HEK293T (cell line): ENCODE data around the gene GYPC.
"Not testable (repeated sequence)": the region's sequence is repeated elsewhere in the genome, so short reads cannot be mapped to it uniquely, and the experiment has no call there.

Experiments
- CTCF ChIA-PET: fragments of 350-600 bp; formaldehyde crosslinking; extraction: SDS; loops from one replicate; lab custom pipeline; 2021; ENCODE audit warnings: antibody characterized with exemption, inconsistent platforms; lab: Yijun Ruan, JAX
- POLR2A ChIA-PET: fragments of 350-600 bp; formaldehyde crosslinking; extraction: SDS; loops from one replicate; lab custom pipeline; 2020; ENCODE audit warnings: antibody characterized with exemption, inconsistent platforms; lab: Yijun Ruan, JAX
- DNase-seq: peaks from one replicate; pipeline ENCODE4 v3.0.0; 2012; ENCODE audit warnings: mixed read lengths; ENCODE audit errors: extremely low spot score
- ARNT ChIP-seq: fragments of 450-650 bp; IDR thresholded peaks from 2 replicates; pipeline ENCODE4 v1.6.1; 2017; ENCODE audit warnings: mild to moderate bottlenecking
- BHLHE40 ChIP-seq: fragments of 450-650 bp; IDR thresholded peaks from 2 replicates; pipeline ENCODE4 v1.6.1; 2016; ENCODE audit warnings: mild to moderate bottlenecking, moderate library complexity, borderline replicate concordance
- CTBP1 ChIP-seq: fragments of 450-650 bp; IDR thresholded peaks from 2 replicates; pipeline ENCODE4 v1.6.1; 2016; ENCODE audit warnings: borderline replicate concordance
- ELF4 ChIP-seq: fragments of 450-650 bp; IDR thresholded peaks from 2 replicates; pipeline ENCODE4 v1.6.1; 2017; ENCODE audit warnings: antibody characterized with exemption
- FOXA1 ChIP-seq: fragments of 450-650 bp; IDR thresholded peaks from 2 replicates; pipeline ENCODE4 v1.6.1; 2016; ENCODE audit warnings: mild to moderate bottlenecking
- FOXK2 ChIP-seq: fragments of 450-650 bp; IDR thresholded peaks from 2 replicates; pipeline ENCODE4 v1.6.1; 2016; ENCODE audit warnings: mild to moderate bottlenecking
- FOXM1 ChIP-seq: fragments of 450-650 bp; IDR thresholded peaks from 2 replicates; pipeline ENCODE4 v1.6.1; 2017; ENCODE audit warnings: mild to moderate bottlenecking, borderline replicate concordance
- HDGF ChIP-seq: fragments of 450-650 bp; IDR thresholded peaks from 2 replicates; pipeline ENCODE4 v1.6.1; 2017; ENCODE audit warnings: antibody characterized with exemption, borderline replicate concordance
- L3MBTL2 ChIP-seq: fragments of 450-650 bp; conservative IDR thresholded peaks from 2 replicates; pipeline ENCODE4 v1.6.1; 2016; ENCODE audit warnings: mild to moderate bottlenecking
- LEF1 ChIP-seq: fragments of 450-650 bp; IDR thresholded peaks from 2 replicates; pipeline ENCODE4 v1.6.1; 2017; ENCODE audit warnings: mild to moderate bottlenecking, borderline replicate concordance
- NFRKB ChIP-seq: fragments of 450-650 bp; IDR thresholded peaks from 2 replicates; pipeline ENCODE4 v1.6.1; 2016; ENCODE audit warnings: mild to moderate bottlenecking, moderate library complexity
- SP1 ChIP-seq: fragments of 450-650 bp; IDR thresholded peaks from 2 replicates; pipeline ENCODE4 v1.6.1; 2017
- SUZ12 ChIP-seq: fragments of 450-650 bp; IDR thresholded peaks from 2 replicates; pipeline ENCODE4 v1.6.1; 2016; ENCODE audit warnings: mild to moderate bottlenecking
- TARDBP ChIP-seq: fragments of 450-650 bp; IDR thresholded peaks from 2 replicates; pipeline ENCODE4 v1.6.1; 2016
- ZNF384 ChIP-seq: fragments of 450-650 bp; IDR thresholded peaks from 2 replicates; pipeline ENCODE4 v1.6.1; 2016
- TF ChIP-seq, protein P1 (sequence below): fragments of 450-650 bp; IDR thresholded peaks from 2 replicates; pipeline ENCODE4 v1.6.1; 2016

GYPC gene

DNA sequence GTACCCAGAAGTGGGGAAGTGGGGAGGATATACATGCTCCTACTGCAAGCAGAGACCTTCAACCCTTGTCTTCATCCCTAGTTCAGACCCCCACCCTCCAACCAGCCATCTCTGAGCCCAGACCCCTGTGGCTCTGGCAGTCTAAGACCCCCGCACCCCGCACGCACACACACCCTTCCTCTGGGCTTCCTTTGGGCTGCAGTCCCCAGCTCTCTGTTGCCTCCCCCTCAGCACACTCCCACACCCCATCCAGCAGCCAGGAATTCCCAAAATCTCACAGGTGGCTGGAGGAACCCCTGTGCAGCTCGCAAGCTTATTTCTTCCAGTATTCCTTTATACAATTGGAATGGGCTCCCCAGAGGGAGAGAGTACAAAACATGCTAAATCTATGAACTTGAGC, 13.9 kb upstream of the GYPC start:
- CTCF ChIA-PET, result interaction anchor here (0.6 kb wide), 1 partner anchor 22 kb away, joined by 13 read pairs; no protein-coding TSS in a partner anchor
- no peak for TF ChIP-seq LEF1
- TF ChIP-seq ELF4, result no peak
- TF ChIP-seq FOXM1, result no peak
- TF ChIP-seq, protein P1, sequence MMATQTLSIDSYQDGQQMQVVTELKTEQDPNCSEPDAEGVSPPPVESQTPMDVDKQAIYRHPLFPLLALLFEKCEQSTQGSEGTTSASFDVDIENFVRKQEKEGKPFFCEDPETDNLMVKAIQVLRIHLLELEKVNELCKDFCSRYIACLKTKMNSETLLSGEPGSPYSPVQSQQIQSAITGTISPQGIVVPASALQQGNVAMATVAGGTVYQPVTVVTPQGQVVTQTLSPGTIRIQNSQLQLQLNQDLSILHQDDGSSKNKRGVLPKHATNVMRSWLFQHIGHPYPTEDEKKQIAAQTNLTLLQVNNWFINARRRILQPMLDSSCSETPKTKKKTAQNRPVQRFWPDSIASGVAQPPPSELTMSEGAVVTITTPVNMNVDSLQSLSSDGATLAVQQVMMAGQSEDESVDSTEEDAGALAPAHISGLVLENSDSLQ, result no peak
- TF ChIP-seq NFRKB, result no peak
- no peak for TF ChIP-seq BHLHE40
- TF ChIP-seq TARDBP, result no peak
- no peak for TF ChIP-seq FOXA1
- TF ChIP-seq HDGF, result no peak
- no peak for TF ChIP-seq ZNF384
- no peak for TF ChIP-seq L3MBTL2
- TF ChIP-seq CTBP1, result no peak
- no peak for TF ChIP-seq FOXK2
- TF ChIP-seq ARNT, result no peak
- no peak for TF ChIP-seq SP1
- no peak for TF ChIP-seq SUZ12
- POLR2A ChIA-PET, result no interaction called here
- no peak for DNase-seq

DNA sequence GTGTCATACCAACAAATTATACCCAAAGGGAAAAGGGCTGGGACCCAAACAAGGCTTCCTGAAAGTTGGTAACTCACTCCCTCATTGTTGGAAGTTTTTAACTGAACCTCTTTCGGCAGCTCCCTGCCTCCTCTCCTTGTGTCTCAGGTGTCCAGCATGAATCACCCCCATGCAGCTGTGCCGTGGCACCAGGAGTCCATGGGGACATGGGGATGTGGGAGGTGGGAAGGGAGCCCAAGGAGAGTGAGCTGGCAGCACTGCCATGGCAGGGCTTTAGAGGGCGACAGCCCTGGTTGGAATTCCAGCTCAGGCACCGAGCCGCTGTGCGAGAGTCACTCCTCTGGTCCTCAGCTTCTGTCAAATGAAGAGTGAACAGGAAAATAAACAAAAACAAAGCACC, 12.5 kb upstream of the GYPC start:
- no peak for DNase-seq
- ChIA-PET POLR2A (interaction anchor here (1.3 kb wide), 1 partner anchor 14 kb away, joined by 4 read pairs; no protein-coding TSS in a partner anchor), CTCF (interaction anchor here (0.8 kb wide), 1 partner anchor 115 kb away, joined by 3 read pairs; no protein-coding TSS in a partner anchor)
- TF ChIP-seq BHLHE40, result no peak
- TF ChIP-seq ZNF384, result no peak
- TF ChIP-seq ARNT, result no peak
- no peak for TF ChIP-seq SUZ12

DNA sequence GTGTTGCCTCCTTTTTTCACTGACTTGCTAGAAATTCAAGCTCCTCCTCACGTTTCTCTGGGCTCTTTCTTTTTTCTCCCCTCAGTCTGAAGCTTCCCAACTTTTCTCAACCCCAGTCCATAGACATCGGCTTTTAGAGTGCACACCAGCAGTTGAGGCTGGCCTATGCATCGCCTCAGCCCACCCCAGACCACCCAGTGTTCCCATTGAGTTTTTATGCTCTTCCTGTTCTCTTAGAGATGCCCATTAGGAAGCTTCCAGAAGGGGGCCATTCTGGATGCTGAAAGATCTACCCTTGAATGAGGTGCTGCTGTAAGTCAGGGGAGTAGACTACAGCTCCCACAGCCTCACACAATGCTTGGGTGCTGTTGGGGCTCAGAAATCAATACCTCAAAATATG, 12.0 kb upstream of the GYPC start:
- CTCF ChIA-PET, result interaction anchor here (0.8 kb wide), 1 partner anchor 116 kb away, joined by 3 read pairs; no protein-coding TSS in a partner anchor
- DNase-seq, result no peak
- TF ChIP-seq SP1 (no peak), L3MBTL2 (no peak), SUZ12 (no peak), CTBP1 (no peak), FOXK2 (no peak), LEF1 (no peak), BHLHE40 (no peak)
- TF ChIP-seq, protein P1, result no peak
- POLR2A ChIA-PET, result interaction anchor here (1.3 kb wide), 1 partner anchor 13 kb away, joined by 4 read pairs; no protein-coding TSS in a partner anchor

DNA sequence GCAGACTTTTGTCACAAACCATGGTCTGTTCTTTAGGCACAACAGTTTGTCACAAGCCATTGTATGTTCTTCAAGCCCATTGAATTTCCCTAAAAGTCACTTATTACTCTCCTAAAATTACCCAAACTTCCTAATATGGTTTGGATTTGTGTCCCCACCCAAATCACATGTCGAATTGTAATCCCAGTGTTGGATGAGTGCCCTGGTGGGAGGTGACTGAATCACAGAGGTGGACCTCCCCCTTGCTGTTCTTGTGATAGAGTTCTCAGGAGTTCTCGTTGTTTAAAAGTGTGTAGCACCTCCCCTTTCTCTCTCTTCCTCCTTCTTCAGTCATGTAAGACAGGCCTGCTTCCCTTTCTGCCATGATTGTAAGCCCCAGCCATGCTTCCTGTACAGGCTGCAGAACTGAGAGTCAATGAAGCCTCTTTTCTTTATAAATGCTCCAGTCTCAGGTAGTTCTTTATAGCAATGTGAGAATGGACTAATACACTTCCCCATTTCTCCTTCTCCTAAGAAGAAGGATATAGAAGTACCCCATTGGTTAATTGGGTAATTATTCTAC, 11.2 kb upstream of the GYPC start:
- POLR2A ChIA-PET, result no interaction called here
- no peak for DNase-seq
- TF ChIP-seq NFRKB, result no peak
- TF ChIP-seq, protein P1, result no peak
- TF ChIP-seq SUZ12, result no peak
- no peak for TF ChIP-seq FOXA1
- no peak for TF ChIP-seq L3MBTL2
- TF ChIP-seq TARDBP, result no peak
- TF ChIP-seq CTBP1, result no peak
- no peak for TF ChIP-seq ARNT
- no peak for TF ChIP-seq ZNF384
- TF ChIP-seq BHLHE40, result no peak
- TF ChIP-seq LEF1, result no peak
- TF ChIP-seq ELF4, result no peak
- CTCF ChIA-PET, result no interaction called here

DNA sequence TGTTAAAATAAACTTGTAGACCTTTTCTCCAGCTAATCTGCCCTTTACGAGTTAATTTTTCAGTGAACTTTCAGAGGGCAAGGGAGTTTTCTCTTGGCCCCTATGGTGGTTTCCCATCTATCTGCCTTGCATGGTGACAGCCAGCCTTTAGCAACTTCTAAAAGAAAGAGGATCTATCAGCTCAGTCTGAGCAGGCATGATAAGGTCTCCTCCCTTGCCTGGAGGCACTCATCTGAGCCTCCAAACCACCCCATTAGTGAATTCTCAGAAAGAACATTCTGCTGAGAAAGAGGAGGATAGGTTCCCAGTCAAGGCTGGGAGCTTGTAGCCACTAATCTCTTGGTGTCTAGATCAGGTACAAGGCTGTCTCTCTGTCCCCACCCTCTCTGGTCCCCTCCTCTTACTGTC, 10.7 kb upstream of the GYPC start:
- no peak for DNase-seq
- ChIA-PET POLR2A (no interaction called here), CTCF (no interaction called here)

DNA sequence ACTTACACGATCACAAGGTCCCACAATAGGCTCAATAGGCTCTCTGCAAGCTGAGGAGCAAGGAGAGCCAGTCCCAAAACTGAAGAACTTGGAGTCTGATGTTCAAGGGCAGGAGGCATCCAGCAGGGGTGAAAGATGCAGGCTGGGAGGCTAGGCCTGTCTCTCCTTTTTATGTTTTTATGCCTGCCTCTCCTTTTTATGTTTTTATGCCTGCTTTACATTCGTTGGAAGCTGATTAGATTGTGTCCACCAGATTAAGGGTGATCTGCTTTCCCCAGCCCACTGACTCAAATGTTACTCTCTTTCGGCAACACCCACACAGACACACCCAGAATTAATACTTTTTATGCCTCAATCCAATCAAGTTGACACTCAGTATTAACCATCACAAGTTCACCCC, 9.9 kb upstream of the GYPC start:
- DNase-seq, result no peak
- ChIA-PET POLR2A (no interaction called here), CTCF (no interaction called here)
- no peak for TF ChIP-seq TARDBP
- TF ChIP-seq HDGF, result no peak
- no peak for TF ChIP-seq LEF1
- TF ChIP-seq ELF4, result no peak
- no peak for TF ChIP-seq SP1
- TF ChIP-seq CTBP1, result no peak
- TF ChIP-seq NFRKB, result no peak
- TF ChIP-seq FOXM1, result no peak
- no peak for TF ChIP-seq BHLHE40
- no peak for TF ChIP-seq FOXA1
- TF ChIP-seq ZNF384, result no peak
- no peak for TF ChIP-seq ARNT
- TF ChIP-seq L3MBTL2, result no peak

More for the DNA sequence above, 10.7 kb upstream of the GYPC start:
- TF ChIP-seq SP1, result no peak

DNA sequence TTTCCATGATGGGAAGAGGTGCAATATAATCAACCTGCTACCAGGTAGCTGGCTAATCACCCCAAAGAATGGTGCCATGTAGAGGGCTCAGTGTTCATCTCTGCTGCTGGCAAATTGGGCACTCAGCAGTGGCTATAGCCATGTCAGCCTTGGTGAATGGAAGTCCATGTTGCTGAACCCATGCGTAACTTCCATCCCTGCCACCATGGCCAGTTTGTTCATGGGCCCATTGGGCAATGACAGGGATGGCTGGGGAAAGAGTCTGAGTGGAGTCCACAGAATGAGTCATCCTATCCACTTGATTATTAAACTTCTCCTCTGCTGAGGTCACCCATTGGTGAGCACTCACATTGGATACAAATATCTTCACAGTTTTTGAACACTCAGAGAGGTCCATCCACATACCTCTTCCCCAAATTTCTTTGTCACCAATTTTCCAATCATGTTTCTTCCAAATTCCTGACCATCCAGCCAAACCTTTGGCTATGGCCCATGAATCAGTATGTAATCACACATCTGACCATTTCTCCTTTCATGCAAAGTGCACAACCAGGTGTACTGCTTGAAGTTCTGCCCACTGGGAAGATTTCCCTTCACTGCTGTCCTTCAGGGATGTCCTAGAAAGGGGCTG, 8.1 kb upstream of the GYPC start:
- CTCF ChIA-PET, DNase-seq, POLR2A ChIA-PET: not testable (repeated sequence)

DNA sequence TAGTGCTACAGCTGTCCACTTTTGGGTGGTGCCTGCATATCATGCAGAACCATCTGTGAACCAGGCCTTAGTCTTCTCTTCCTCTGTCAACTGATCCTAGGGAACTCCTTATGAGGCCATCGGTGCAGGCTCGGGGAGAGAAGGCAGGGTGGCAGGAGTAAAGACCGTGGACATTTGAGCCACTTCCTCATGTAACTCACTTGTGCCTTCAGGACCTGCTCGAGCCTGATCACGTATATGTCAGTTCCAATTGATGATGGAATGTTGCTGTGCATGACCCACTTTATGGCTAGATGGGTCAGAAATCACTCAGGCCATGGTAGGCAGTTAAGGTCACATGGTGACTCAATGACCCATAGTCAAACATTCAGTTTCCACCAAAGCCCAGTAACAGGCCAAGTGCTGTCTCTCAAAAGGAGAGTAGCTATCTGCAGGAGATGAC, 7.6 kb upstream of the GYPC start:
- DNase-seq, POLR2A ChIA-PET, CTCF ChIA-PET: not testable (repeated sequence)
